ENCODE results near the gene TEX55.
"Not testable (repeated sequence)": the region's sequence is repeated elsewhere in the genome, so short reads cannot be mapped to it uniquely, and the experiment has no call there.

DNA sequence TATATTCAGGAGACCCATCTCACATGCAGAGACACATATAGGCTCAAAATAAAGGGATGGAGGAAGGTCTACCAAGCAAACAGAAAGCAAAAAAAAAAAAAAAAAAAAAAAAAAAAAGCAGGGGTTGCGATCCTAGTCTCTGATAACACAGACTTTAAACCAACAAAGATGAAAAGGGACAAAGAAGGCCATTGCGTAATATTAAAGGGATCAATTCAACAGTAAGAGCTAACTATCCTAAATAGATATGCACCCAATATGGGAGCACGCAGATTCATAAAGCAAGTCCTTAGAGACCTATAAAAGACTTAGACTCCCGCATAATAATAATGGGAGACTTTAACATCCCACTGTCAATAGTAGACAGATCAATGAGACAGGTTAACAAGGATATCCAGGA is 13.7 kb upstream of the TEX55 start:
- TF ChIP-seq POLR2A (IDR thresholded peaks at IDR 0.05): not testable (repeated sequence)
- TF ChIP-seq, protein P1, sequence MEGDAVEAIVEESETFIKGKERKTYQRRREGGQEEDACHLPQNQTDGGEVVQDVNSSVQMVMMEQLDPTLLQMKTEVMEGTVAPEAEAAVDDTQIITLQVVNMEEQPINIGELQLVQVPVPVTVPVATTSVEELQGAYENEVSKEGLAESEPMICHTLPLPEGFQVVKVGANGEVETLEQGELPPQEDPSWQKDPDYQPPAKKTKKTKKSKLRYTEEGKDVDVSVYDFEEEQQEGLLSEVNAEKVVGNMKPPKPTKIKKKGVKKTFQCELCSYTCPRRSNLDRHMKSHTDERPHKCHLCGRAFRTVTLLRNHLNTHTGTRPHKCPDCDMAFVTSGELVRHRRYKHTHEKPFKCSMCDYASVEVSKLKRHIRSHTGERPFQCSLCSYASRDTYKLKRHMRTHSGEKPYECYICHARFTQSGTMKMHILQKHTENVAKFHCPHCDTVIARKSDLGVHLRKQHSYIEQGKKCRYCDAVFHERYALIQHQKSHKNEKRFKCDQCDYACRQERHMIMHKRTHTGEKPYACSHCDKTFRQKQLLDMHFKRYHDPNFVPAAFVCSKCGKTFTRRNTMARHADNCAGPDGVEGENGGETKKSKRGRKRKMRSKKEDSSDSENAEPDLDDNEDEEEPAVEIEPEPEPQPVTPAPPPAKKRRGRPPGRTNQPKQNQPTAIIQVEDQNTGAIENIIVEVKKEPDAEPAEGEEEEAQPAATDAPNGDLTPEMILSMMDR (IDR thresholded peaks at IDR 0.05): not testable (repeated sequence)

Measured in vagina (tissue), 2 donors.